HG02642 (cell line): ENCODE measurements around the gene ATF7IP.
"Not testable (repeated sequence)": the region's sequence is repeated elsewhere in the genome, so short reads cannot be mapped to it uniquely, and the experiment has no call there.

Experiments used
- ATAC-seq: cut with Tn5 transposase; IDR thresholded peaks from one replicate; pipeline ENCODE4 v1.9.1; 2021; ENCODE audit warnings: mild to moderate bottlenecking; ENCODE audit not compliant: unreplicated experiment, poor library complexity

The ATF7IP gene

DNA sequence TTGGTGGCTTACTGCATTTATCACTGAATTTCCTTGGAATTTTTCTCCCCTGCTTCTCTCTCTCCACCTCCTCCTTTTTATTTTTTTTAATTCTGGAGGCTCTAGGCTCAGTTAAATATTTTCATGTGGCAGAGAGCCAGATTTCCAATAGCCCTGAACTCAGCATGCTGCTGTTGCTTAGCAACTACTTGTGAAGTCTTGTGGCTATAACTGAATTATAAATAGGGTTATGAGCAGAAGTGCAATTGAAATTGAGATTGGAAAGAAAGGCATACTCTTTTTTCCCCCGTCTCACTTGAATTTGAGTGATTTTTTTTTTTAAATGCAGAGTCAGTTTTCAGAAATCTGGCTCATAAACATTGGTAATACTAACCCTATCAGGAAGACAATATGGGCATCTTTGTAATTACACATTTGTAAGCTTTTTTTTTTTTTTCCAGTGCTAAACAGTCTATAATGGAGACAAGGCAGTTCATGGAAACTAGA is 38.3 kb downstream of the ATF7IP start:
- no peak for ATAC-seq

DNA sequence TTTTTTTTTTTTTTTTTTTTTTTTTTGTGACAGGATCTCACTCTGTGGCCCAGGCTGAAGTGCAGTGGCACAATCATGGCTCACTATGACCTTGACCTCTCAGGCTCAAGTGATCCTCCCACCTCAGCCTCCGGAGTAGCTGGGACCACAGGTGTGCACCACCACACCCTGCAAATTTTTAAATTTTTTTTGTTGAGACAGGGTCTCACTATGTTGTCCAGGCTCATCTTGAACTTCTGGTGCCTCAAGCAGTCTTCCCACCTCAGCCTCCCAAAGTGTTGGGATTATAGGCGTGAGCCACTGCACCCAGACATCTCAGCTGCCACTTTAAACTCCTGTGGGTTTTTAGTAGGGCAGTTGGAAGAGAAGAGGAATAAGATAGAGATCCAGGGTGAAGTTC is 39.9 kb downstream of the ATF7IP start:
- ATAC-seq, result not testable (repeated sequence)

DNA sequence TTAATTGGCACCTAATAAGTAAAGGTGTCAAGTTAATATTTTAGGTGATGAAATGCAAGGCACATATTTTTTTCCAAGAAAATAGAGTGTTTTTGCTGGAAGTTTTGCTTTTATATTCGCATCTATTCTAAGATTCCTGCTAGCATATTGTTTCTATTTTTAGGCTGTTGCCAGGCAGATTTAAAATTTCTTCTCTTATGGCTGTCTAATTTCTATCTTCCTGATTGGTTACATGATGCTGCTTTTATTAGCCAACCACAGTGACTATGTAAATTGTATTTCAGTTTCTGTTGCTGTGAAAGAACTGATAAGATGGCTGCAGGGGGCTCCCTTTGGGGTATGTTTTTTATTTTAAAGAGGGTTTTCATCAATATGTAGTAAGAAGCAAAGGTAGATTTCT is 42.7 kb downstream of the ATF7IP start:
- ATAC-seq, result no peak

DNA sequence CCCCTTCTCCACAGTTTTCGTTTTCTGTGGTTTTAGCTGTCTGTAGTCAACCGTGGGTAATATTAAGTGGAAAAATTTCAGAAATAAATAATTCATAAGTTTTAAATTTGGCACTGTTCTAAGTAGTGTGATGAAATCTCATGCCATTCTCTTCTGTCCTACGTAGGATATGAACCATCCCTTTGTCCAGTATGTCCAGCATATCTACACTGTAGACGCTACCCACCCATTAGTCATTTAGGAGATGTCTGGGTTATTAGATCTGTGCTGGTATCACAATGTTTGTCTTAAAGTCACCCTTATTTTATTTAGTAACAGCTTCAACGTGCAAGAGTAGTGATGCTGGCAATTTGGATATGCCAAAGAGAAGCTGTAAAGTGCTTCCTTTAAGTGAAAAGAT is 44.7 kb downstream of the ATF7IP start:
- ATAC-seq, result no peak

DNA sequence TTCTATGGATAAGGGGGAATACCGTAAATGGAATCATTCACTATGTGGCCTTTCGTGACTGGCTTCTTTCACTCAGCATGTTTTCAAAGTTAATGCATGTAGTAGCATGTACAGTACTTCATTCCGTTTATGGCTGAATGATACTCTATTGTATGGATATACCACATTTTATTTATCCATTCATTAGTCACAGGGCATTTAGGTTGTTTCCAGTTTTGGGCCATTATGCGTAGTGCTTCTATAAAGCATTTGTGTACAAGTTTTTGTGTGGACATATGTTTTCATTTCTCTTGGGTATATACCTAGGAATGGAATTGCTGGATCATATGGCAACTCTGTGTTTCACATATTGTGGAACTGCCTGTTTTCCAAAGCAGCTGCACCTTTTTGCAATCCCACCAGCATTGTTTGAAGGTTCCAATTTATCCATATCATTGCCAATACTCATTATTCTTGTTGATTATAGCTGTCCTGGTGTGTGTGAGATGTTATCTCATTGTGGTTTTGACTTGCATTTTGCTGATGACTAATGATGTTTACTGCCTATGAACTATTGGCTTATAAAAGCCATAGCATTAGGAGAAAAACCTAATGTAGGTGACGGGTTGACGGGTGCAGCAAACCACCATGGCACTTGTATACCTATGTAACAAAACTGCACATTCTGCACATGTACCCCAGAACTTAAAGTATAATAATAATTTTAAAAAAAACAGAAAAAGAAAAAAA is 45.5 kb downstream of the ATF7IP start:
- no peak for ATAC-seq

DNA sequence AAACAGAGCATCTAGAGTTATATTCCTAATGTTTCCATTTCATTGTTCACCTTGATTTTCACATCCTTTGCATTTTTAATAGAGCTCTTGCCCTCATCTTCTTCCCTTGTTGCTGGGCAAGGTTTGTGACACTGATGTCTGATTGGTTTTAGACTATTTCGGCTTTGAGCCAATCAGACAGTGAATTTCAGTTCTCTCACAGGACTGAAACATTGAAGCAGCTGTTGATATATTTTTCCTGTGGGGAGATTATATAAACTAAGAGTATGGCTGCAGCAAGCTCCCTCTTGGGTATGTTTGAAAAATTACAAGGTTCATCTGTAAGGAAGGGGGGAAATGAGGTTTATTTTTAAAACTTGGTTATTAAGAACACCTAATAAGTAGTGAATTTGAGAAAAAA is 51.2 kb downstream of the ATF7IP start:
- no peak for ATAC-seq

DNA sequence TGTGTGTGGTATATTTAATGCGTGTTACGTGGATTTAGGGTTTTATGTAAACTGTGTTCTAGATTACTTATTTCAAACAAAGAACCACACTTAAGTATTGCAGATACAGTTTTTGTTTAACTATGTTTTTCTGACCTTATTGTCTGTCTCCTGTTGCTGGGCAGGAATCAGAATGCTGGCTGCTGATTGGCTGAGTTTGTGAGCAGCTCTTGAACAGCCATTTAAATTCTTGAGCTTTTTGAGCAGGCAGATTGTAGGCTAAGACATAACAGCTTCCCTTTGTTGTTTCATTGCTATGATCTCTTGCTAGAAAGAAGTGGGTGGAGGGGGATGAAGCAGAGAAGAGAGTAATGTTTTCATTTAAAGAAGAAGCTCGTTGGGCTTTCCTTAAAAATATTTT is 52.2 kb downstream of the ATF7IP start:
- ATAC-seq, result no peak

DNA sequence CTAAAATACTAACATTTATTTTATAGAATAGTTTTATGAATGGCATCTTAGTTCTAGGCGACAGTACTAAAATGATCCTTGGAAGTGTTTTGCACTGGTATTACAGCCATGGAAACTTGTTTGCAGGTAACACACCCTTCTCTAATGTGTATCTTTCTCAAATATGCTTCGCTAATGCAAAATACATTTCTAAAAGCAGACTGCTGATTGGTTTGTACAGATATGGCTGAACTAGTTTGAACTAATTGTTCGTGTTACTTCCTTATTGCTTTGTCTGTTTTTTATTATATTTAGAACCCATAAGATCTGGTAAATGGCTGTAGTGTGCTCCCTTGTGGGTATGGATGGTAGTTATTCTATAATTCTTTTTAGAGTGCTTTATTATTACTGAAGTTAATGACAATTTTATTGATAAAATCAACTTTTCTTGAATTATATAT is 53.0 kb downstream of the ATF7IP start:
- no peak for ATAC-seq

DNA sequence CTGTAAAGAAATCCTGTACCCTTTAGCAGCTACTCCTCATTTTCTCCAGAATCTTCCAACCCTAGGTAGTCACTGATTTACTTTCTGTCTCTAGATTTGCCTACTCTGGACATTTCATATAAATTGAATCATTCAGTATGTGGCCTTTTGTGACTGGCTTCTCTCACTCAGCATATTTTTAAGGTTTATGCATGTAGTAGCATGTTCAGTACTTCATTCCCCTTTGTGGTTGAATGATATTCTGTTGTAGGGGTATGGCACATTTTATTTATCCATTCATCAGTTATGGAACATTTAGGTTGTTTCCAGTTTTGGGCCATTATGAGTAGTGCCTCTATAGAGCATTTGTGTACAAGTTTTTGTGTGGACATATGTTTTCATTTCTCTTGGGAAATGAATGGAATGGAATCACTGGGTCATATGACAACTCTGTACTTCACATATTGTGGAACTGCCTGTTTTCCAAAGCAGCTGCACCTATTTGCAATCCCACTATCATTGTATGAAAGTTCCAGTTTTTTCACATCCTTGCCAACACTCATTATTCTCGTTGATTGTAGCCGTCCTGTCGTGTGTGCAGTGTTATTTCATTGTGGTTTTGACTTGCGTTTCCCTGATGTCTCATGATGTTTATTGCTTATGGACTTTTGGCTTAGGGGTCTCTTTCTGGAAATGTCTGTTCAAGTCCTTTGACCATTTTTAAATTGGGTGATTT is 57.2 kb downstream of the ATF7IP start:
- ATAC-seq, result no peak

DNA sequence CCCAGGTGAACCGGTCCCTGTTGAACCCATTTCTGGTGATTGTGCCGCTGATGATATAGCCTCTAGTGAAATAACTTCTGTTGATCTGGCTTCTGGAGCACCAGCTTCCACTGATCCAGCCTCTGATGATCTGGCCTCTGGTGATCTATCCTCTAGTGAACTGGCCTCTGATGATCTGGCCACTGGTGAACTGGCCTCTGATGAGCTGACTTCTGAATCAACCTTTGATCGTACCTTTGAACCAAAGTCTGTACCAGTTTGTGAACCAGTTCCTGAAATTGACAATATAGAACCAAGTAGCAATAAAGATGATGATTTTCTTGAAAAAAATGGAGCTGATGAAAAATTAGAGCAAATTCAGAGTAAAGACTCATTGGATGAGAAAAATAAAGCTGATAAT is 59.1 kb downstream of the ATF7IP start:
- no peak for ATAC-seq

DNA sequence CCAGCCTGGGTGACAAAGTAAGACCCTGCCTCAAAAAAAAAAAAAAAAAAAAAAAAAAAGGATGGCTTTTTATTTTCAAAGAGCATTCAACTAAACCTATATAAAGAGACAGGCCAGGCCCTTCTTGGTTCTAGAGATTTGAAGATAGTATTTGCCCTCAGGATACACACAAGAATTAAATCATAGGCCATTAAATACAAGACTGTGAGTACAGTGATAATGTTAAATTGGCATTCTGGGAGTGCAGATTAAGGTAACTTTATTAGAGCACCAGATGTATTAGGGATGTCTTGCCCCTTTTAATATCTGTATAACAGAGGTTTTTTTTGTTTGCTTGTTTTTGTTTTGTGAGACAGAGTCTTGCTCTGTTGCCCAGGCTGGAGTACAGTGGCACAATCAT is 61.3 kb downstream of the ATF7IP start:
- ATAC-seq, result no peak

DNA sequence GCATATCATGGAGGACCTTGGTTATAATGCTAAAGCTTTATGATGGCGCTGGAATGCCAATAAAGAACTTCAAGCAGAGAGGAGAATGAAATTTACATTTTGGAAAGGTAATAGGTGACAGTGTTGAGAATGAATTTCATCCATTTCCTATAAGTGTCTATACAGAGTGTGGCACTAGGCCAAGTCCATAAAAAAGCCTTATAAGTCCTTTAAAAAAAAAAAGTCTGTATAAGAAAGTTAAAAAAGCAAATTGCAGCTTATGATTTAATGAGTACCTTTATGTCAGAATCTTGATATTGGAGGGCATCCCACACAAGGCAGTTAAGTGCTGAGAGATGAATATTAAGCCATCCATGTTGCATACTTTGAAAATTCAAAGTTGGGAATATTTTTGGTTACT is 62.4 kb downstream of the ATF7IP start:
- no peak for ATAC-seq

DNA sequence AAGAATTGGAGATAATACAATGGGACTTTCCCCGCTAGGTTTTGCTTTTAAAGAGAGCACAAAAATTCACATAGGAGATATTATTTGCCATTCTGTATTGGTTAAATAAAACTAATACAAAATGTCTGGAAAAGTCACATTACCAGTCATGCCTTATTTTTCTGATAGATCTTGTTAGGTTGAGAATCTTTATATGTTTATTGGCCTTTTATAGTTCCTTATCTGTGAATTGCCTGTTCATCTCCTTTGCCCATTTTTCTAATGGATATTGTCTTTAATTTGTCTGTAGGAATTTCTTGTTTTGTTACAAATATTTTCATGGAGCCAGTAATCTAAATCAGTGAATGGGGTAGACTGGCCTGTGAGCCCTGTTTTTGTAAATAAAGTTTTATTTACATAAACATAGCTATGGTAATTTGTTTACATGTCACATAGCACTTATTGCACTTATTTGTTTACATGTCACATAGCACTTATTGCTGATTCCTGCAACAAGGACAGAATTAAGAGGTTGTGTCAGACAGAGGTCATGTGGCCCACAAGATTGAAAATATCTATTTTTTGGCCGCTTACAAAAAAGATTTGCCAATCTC is 65.0 kb downstream of the ATF7IP start:
- ATAC-seq, result no peak

DNA sequence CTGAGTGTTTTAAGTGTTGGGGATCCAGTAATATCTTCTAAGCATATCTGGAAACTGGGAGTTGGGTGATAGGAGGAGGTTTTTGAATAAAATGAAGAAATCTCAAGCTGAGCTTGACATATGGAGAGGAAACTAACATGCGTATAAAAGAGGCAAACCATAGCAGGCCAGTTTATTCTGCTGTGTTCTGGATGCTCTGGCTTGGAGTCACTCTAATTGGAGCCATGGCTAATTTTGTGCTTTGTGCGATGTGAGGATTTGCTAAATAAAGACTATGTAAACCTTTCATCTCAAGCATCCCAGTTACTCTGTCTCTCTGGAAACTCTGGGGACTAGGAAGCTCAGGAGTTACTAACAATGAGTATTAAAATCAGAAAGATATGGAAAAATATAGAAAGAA is 66.5 kb downstream of the ATF7IP start:
- ATAC-seq, result no peak

DNA sequence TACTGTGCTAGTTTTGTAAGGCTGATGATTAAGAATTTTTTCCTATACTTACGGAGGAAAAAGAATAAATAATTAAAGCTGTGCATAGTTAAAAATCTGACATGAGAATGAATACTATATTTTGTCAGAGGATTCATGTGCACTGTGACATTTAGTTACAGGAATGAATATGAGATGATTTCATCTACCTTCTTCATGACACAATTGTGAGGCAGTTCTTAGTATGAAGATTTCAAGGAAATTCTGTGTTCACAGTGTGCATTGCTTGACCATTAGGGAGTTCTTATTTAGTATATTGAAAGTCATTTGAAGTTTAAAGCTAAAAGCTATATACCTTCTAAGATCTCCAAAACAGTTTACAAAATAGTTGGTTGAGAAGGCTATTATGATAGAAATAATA is 70.1 kb downstream of the ATF7IP start:
- ATAC-seq, result no peak

DNA sequence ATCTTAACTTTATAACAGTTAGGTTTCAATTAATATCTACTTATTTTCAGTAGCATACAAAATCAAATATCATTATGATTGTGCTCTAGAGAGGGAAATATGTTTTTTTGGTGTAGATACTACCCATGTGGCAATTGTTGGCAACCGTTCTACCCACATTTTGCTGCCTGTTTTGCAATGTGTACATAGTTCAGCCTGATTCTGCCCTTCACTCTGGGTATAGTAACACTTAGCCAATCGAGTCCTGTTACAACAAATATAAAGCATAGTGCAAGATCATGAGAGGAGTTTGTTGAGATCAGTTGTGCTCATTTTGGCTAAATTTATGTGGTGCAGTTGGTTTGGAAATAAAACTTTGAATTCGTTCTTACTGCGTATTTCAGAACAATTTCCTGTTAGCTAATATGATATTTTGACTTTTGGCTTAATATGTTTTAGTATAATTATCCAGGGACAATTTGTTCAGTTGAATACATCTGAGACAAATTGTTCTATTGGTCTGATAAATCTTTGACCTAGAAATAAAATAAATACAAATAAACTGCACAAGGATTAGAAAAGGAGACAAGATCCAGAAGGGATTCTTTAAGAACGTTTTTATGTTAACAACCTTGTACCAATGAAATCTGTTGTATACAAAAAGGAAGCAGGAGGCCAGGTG is 76.9 kb downstream of the ATF7IP start:
- no peak for ATAC-seq

DNA sequence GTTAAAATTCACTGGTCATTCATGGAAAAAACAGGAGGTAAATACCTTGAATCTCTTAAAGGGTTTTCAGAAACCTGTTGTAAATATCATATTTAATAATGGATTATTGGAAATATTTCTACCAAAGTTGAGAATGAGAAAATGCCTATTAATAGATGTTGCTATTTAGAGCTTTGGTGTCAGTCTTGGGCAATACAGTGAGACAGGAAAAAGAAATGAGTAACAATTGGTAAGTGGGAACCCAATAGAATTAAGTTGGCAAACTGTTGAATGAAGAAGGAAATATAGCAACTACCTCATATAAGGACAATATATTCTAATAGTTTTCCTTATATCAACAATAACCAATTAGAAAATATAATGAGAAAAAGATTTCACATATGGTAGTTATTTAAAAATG is 78.0 kb downstream of the ATF7IP start:
- ATAC-seq, result no peak

DNA sequence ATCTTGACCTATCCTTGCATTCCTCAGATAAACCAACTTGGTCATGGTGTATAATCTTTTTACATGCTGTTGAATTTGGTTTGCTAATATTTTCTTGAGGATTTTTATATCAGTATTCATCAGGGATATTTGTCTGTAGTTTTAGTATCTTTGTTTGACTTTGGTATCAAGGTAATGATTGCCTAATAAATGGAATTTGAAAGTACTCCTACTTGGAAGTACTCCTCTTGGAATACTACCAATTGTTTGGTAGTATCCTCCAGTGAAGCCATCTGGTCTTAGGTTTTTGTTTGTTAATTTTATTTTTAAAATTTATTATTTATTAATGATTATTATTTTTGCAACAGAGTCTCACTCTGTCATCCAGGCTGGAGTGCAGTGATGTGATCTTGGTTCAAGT is 85.0 kb downstream of the ATF7IP start:
- no peak for ATAC-seq

DNA sequence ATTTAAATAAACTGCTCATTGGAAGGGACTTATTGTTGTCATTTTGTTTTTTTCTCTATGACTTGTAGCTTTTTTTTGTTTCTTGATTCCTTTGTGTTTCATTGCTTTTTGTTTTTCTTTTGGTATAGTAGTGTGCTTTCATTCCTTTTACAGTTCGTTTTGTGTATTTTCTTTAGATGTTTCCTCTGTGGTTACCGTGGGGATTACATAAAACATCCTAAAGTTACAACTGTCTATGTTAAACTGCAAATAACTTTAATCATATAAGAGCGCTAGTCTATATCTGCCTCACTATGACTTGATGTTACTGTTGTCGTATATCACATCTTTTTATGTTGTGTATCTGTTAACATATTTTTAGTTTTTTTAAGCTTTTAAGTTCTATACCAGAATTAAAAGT is 86.9 kb downstream of the ATF7IP start:
- ATAC-seq, result no peak

DNA sequence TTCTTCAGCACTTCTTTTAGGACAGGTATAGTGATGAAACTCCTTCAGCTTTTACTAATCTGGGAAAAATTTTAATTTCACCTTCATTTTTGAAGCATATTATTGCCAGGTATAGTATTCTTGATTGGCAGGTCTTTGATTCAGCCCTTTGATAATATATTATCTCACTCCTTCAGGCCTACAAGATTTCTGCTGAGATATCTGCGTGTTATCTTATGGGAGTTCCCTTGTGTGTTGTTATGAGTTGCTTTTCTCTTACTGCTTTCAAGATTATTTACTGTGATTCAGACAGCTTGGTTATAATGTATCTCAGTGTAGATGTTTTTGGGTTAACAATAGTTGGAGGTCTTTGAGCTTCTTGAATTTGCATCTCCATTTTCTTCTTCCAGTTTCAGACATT is 87.4 kb downstream of the ATF7IP start:
- ATAC-seq, result no peak
